RWPE2 (cell line): ENCODE results near the gene TMEM184A.

Source experiments
- ATAC-seq: fragments of 200-7000 bp; cut with Tn5 transposase; 3 replicates; pipeline ENCODE4 v1.9.1; 2021; ENCODE audit warnings: low read depth
- DNase-seq: peaks from one replicate; pipeline ENCODE4 v3.0.0-alpha.2; 2020; ENCODE audit warnings: low spot score
- H3K27ac ChIP-seq: fragments of 450-650 bp; 2 replicates; pipeline ENCODE4 v1.5.1; 2017; ENCODE audit warnings: mild to moderate bottlenecking; ENCODE audit not compliant: poor library complexity, severe bottlenecking
- H3K27me3 ChIP-seq: fragments of 250-450 bp; sonication (Bioruptor Pico); 2 replicates; pipeline ENCODE4 v1.5.1; 2021; ENCODE audit warnings: mild to moderate bottlenecking, moderate library complexity; ENCODE audit not compliant: insufficient read depth, poor library complexity, severe bottlenecking
- H3K36me3 ChIP-seq: fragments of 250-450 bp; sonication (Bioruptor Pico); 2 replicates; pipeline ENCODE4 v1.5.1; 2020; ENCODE audit warnings: low read depth, mild to moderate bottlenecking, moderate library complexity
- H3K4me1 ChIP-seq: fragments of 250-450 bp; sonication (Bioruptor Pico); 2 replicates; pipeline ENCODE4 v1.5.1; 2021; ENCODE audit warnings: mild to moderate bottlenecking, moderate library complexity; ENCODE audit not compliant: insufficient read depth, poor library complexity, severe bottlenecking
- H3K4me3 ChIP-seq: fragments of 250-450 bp; sonication (Bioruptor Pico); 2 replicates; pipeline ENCODE4 v1.5.1; 2021; ENCODE audit warnings: mild to moderate bottlenecking, moderate library complexity; ENCODE audit not compliant: severe bottlenecking
- H3K9me3 ChIP-seq: fragments of 250-450 bp; sonication (Bioruptor Pico); 2 replicates; pipeline ENCODE4 v1.5.1; 2021; ENCODE audit warnings: mild to moderate bottlenecking, moderate library complexity; ENCODE audit not compliant: severe bottlenecking
- TF ChIP-seq, protein P1 (sequence below): fragments of 450-650 bp; IDR thresholded peaks from one replicate; pipeline ENCODE4 v1.5.1; 2017; ENCODE audit warnings: mild to moderate bottlenecking, moderate library complexity; ENCODE audit not compliant: poor library complexity, severe bottlenecking

Gene TMEM184A

DNA sequence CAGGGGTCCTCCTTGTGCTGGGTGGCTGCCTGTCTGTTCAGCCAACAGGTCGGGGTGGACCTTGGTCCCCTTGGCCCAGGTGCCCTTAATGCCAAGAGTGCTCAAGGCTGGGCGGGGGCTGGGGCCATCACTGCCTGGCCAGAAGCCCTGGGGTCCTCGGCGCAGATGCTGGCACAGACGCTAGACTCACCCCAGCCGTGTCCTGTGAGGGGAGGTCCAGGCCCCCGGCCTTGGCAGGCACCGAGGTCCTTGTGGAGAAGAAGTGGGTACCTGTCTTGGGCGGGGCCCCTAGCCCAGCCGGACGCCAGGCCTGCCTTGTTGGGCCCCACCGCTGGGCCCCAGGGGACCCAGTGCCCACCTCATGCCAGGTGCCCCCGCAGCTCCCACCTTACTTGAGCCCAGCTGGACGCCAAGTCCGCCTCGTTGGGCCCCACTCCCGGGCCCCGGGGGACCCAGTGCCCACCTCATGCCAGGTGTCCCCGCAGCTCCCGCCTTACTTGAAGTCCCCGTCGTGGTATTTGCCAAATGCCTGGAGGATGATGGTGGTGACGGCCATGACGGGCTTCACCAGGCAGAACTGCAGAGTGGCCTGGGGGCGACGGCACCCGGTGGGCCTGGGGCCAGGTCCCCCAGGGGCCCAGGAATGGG lies 6.5 kb downstream of the TMEM184A start:
- no peak overlapping the region for H3K27ac ChIP-seq
- TF ChIP-seq, protein P1, sequence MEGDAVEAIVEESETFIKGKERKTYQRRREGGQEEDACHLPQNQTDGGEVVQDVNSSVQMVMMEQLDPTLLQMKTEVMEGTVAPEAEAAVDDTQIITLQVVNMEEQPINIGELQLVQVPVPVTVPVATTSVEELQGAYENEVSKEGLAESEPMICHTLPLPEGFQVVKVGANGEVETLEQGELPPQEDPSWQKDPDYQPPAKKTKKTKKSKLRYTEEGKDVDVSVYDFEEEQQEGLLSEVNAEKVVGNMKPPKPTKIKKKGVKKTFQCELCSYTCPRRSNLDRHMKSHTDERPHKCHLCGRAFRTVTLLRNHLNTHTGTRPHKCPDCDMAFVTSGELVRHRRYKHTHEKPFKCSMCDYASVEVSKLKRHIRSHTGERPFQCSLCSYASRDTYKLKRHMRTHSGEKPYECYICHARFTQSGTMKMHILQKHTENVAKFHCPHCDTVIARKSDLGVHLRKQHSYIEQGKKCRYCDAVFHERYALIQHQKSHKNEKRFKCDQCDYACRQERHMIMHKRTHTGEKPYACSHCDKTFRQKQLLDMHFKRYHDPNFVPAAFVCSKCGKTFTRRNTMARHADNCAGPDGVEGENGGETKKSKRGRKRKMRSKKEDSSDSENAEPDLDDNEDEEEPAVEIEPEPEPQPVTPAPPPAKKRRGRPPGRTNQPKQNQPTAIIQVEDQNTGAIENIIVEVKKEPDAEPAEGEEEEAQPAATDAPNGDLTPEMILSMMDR: no peak
- no peak overlapping the region for H3K4me3 ChIP-seq
- H3K4me1 ChIP-seq: no peaks in the 10 kb centered on the region
- no peak for DNase-seq
- peaks cover 4% of the 10 kb centered on the region for H3K36me3 ChIP-seq
- H3K27me3 ChIP-seq: no peaks in the 10 kb centered on the region
- no peaks in the 10 kb centered on the region for H3K9me3 ChIP-seq
- ATAC-seq: no peak

DNA sequence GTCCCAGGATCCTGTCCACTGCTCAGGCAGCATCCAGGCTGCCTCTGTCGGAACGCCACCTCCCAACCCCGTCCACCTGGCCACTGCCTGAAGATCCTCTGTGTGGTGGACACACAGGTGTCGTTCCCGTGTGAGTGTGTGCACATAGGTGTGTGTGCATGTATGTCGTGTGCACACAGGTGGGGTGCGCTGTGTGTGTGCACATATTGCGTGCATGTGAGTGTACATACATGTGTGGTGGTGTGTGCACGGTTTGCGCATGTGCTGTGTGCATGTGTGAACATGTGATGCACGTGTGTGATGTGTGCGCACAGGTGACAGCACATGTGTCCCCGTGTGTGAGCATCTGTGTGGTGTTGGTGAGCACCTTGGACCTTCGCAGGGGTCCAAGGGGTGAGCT lies 7.1 kb downstream of the TMEM184A start:
- Histone ChIP-seq H3K36me3 (peaks cover 4% of the 10 kb centered on the region), H3K4me3 (no peak overlapping the region), H3K27ac (no peak overlapping the region), H3K4me1 (no peaks in the 10 kb centered on the region), H3K27me3 (no peaks in the 10 kb centered on the region), H3K9me3 (no peaks in the 10 kb centered on the region)
- no peak for DNase-seq
- no peak for ATAC-seq
- TF ChIP-seq, protein P1: no peak

DNA sequence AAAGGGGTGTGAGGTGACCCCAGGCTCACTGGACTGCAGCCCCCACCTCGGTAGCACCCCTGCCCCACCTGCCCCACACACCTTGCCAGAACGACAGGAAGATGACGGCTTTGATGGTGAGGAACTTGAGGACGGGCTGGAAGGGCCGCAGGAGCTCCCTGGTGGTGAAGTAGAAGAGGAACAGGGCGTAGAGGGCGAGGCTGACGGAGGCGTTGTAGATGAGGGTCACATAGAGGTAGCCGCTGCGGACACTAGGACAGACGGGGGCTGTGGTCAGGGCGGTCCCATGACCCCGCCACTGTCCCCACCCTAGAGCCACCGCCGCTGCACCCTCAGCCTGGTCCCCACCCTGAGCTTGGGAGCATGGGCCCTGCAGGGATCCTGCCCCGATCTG lies 7.6 kb downstream of the TMEM184A start:
- TF ChIP-seq, protein P1: no peak
- no peak for DNase-seq
- Histone ChIP-seq H3K27me3 (no peaks in the 10 kb centered on the region), H3K9me3 (no peaks in the 10 kb centered on the region), H3K4me3 (no peak overlapping the region), H3K27ac (no peak overlapping the region), H3K4me1 (no peaks in the 10 kb centered on the region), H3K36me3 (peaks cover 4% of the 10 kb centered on the region)
- no peak for ATAC-seq

DNA sequence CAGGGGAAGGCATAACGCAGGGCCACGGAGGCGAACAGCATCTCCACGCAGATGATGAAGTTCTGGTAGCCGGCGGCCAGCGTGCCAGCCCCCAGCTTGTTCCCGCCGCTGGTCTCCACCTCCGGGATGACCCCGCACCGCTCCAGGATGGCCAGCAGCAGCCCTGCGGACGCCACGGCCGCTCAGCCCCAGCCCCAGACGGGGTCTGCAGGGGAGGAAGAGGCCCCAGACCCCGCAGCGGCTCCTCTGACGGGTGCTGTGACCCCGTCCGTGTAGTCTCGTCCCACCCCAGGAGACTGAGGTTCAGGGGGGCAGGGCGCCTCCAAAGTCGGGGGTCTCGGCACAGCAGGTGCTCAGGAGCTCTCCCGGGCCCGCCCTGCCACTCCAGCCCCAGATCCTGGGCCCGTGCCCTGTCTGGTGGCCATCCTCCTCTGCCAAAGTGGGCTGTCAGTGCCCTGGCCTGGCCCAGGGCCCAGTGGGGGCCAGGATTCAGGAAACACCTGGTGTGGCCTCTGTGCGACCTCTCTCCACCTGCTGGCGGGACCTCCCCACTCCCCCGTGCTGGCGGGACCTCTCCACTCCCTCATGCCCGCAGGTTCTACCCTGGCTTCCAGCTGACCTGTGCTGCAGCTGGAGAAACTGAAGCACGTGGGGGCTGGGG lies 8.1 kb downstream of the TMEM184A start:
- no peak overlapping the region for H3K4me3 ChIP-seq
- DNase-seq (no peak), ATAC-seq (no peak)
- no peaks in the 10 kb centered on the region for H3K27me3 ChIP-seq
- peaks cover 6% of the 10 kb centered on the region for H3K36me3 ChIP-seq
- TF ChIP-seq, protein P1: no peak
- no peaks in the 10 kb centered on the region for H3K9me3 ChIP-seq
- no peaks in the 10 kb centered on the region for H3K4me1 ChIP-seq
- no peak overlapping the region for H3K27ac ChIP-seq
